OCI-M1 (cell line): Measurements from ENCODE around the gene ARNT2.
A peak's percentile ranks its signal among the peaks of the same experiment; 100 is the strongest.
"Not testable (repeated sequence)": the region's sequence is repeated elsewhere in the genome, so short reads cannot be mapped to it uniquely, and the experiment has no call there.

Source experiments
- DNase-seq: peaks from one replicate; lab custom pipeline; 2025; lab: John Stamatoyannopoulos, UW

Gene ARNT2

DNA sequence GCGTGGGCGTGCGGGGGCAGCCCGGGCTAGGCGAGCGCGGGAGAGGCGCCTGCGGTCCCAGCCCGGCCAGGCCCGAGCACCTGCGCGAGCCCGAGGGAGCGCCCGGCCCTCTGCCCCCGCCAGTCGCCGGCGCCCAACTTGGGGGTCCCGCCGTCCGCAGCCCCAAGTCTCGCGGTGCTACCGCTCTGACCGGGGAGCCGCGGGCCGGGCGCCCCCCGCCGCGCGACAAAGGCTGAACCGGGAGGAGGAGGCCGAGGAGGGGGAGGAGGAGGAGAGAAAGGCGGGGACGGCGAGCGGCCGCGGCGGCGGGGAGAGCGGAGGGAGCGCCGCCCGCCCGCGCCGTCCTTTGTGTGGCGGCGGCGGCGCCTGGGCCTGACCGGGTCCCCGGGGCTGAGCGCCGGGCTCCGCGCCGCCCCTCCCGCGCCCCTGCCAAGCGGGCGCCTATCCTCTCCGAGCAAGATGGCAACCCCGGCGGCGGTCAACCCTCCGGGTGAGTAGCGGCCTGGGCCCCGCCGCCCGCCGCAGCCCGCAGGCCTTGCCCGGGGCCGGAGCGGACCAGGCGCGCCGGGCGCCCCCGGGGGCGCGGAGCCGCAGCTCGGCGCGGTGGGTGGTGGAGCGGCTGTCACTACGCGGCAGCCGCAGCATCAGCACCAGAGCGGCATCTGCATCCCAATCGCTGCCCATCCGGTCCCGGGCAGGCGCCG, at the start of gene ARNT2:
Gene ARNT2 (plus strand): TSS at position 326 of the 704 bp plus-strand sequence. CDS start 134 bp downstream, at position 460.
- no peak for DNase-seq

DNA sequence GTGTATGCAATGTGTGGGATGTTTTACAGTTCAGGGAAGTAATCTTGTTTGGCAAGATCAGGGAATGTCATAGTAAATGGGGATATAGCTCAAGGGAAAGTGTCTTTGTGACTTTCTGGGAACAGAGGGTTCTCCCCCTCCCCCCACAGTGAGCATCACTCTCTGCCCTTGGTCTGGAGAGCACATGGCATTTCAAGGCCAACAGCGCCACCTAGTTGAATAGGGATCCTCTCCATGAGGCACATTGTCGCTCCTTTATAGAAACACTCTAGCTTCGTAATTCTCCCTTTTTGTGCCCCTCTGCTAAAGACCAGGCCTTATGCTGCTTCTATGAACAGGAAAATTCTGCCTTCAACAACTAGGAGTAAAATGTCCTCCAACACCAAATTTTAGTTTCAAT, 37.1 kb upstream of the ARNT2 start:
- peak; percentile 54 for DNase-seq

DNA sequence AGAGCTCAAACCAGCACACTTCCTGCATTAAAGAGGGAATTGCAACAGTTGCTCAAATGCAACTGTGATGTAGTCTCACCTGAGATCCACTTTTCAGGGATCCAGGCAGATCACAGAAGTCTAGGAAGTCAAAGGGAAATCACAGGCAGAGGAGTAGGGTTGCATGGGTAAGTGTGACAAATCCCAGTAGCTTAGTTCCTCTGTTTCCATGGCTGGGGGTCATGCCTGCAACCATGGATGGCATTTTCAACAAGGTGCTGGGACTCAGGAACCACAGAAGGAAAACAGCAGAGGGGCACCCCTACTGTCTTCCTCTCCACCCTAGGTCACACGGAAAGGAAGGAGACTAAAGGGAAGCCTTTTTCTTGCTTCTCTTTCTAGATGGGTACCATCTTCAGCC, 36.5 kb upstream of the ARNT2 start:
- DNase-seq: peak; percentile 26

DNA sequence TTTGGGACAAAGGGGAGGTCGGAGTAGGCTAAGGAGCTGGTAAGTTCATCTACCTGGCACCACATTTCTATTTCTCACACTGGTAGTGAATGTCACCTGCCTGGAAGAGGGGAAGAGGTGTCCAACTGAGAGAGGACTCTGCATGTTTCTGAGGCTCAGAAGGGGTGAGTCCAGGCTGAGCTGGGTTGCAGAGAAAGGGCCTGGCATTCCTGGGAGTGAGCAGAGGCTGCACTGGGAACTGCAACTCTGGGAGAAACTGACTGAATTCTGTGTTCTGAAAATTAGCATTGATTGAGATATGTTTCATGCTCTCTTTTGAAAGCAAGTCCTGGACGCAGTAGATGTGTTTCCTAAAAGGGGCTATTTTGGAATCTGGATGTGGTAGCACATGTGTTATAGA, 32.3 kb upstream of the ARNT2 start:
- DNase-seq: no peak

DNA sequence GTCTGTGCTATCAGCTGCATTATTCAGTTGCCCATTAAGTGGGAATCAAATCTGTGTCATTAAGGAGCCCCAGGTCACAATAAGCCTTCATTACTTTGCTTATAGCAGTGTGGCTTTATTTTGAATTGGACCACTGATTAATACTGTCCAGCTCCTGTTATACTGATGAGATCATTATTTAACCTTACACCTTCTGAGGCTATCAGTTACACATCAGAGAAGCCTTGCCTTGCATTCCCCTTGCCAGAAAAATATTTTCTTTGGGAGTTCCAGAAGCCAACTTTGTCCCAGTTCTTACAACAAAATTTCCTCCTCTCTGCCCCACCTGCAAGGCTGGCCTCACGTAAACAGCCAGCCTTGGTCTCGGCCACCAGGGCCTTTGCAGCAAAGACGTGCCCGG, 29.7 kb upstream of the ARNT2 start:
- no peak for DNase-seq

GRCh38 chr15:80375968-80376891, 28.0 kb upstream of the ARNT2 start:
- DNase-seq: no peak

DNA sequence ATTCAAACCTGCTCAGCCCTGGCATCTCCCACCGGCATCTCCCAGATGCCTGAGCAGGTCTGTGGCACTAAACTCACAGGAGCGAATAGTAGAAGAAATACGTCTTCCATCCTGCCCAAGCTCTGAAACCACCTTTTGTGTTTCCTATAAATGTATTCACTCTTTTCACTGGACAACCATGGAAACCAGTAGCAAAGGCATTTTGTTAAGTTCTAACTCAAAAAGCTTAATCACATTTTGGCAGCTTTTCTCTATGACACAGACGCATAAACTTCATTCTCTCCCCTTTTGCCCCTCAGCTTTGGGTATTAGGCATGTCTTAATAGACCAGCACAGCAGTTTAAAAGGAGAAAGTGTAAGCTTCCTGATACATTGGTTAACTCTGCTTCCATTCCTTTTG, 24.5 kb upstream of the ARNT2 start:
- no peak for DNase-seq

GRCh38 chr15:80380154-80380553, 24.0 kb upstream of the ARNT2 start:
- no peak for DNase-seq

DNA sequence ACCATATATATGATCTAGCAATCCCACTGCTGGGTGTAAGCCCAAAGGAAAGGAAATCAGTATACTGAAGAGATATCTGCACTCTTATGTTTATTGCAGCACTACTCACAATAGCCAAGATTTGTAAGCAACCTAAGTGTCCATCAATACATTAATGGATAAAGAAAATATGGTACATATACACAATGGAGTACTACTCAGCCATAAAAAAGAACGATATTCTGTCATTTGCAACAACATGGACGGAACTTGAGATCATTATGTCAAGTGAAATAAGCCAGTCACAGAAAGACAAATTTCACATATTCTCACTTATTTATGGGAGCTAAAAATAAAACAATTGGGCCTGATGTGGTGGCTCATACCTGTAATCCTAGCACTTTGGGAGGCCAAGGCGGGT, 21.9 kb upstream of the ARNT2 start:
- DNase-seq: no peak

GRCh38 chr15:80384432-80384831, 19.8 kb upstream of the ARNT2 start:
- DNase-seq: no peak

GRCh38 chr15:80386151-80386550, 18.0 kb upstream of the ARNT2 start:
- DNase-seq: no peak

- DNase-seq: no peak
These were observed 15.9 kb upstream of the ARNT2 start for GRCh38 chr15:80388326-80388725.

GRCh38 chr15:80389370-80389769, 14.8 kb upstream of the ARNT2 start:
- DNase-seq: no peak

DNA sequence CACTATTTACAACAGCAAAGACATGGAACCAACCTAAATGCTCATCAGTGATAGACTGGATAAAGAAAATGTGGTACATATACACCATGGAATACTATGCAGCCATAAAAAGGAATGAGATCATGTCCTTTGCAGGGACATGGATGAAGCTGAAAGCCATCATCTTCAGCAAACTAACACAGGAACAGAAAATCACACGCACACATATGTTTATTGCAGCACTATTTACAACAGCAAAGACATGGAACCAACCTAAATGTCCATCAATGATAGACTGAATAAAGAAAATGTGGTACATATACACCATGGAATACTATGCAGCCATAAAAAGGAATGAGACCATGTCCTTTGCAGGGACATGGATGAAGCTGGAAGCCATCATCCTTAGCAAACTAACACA, 13.2 kb upstream of the ARNT2 start:
- not testable (repeated sequence) for DNase-seq

GRCh38 chr15:80395616-80396015, 8.6 kb upstream of the ARNT2 start:
- no peak for DNase-seq

- no peak for DNase-seq
These were observed 8.1 kb upstream of the ARNT2 start for GRCh38 chr15:80396096-80396495.

DNA sequence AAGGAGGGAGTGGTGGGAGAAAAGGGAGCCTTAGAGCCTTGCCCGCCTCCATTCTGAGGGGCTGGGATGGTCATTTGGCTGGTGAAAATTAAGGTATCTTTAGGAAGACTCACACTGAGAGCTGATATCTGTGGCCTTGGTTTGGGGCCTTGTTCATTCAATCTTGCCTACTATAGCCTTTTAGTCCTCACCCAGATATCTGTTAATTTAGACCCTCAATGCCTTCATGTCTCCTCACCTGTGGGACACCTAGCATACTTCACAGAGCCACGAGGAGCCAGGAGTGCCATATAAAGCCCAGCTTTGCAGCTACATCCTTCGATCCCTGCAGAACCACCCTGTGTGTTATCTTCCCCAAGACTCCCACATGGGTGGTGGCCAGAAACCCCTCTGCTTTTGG, 4.7 kb upstream of the ARNT2 start:
- DNase-seq: no peak

- DNase-seq: no peak
These were observed 2.7 kb upstream of the ARNT2 start for GRCh38 chr15:80401456-80401855.

DNA sequence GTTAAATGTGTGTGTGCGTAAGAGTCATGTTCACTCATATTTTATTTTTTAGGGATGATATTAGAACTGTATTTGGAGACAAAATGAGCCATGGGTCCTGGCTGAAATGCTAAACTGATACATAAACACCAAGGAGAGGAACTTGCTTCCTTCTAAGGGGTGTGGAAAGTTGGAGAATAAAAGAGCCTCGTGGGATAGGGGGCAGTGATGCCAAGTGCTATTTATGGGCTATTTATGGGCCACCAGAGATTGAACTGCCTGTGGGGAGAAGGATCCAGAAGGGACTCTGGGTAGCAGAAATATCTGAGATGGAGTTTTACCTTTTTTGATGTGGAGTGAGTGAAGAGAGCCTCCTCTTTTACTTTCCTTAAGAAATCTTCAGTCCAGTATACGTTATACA, 1.8 kb upstream of the ARNT2 start:
- DNase-seq: no peak

- DNase-seq: no peak
These were observed 498 bp upstream of the ARNT2 start for GRCh38 chr15:80403712-80404056.

GRCh38 chr15:80404761-80405553, 775 bp downstream of the ARNT2 start:
- no peak for DNase-seq

GRCh38 chr15:80405554-80405850, 1.3 kb downstream of the ARNT2 start:
- no peak for DNase-seq

- no peak for DNase-seq
These were observed 1.8 kb downstream of the ARNT2 start for GRCh38 chr15:80405970-80406369.
